Breast epithelium (tissue), 4 donors: Measurements from ENCODE around the gene HDHD5. TPM values are rescaled to one million over a fixed set of nuclear protein-coding genes. Genes with fewer than 3 reads are reported as not detected.

Experiments
- DNase-seq, 2 donors: peaks; one replicate each; pipeline ENCODE4 v3.0.0-alpha.2; 2019; ENCODE audit warnings: low spot score in 2 of 2
- H3K27ac ChIP-seq, 2 donors: fragments of 200-600 bp; sonication (generic) in 1 of 2; one replicate each; pipeline ENCODE4 v1.5.1; 2016 to 2019; ENCODE audit warnings: mild to moderate bottlenecking in 1 of 2
- H3K27me3 ChIP-seq, 2 donors: fragments of 200-600 bp; sonication (generic) in 1 of 2; one replicate each; pipeline versions ENCODE4 v1.5.1 to v1.6.0; 2017 to 2019; ENCODE audit warnings: control low read depth in 1 of 2, mild to moderate bottlenecking in 1 of 2
- H3K36me3 ChIP-seq: fragments of 200-600 bp; one replicate; pipeline ENCODE4 v1.5.1; 2019
- H3K4me1 ChIP-seq, 2 donors: fragments of 200-600 bp; sonication (generic); one replicate each; pipeline ENCODE4 v1.5.1; 2016 to 2019; ENCODE audit warnings: control low read depth in 1 of 2
- H3K4me3 ChIP-seq, 3 donors: fragments of 200-600 bp; sonication (generic); 1 replicate in 2 of 3; 2 replicates in 1 of 3; pipeline ENCODE4 v1.5.1; 2016 to 2019; ENCODE audit warnings: mild to moderate bottlenecking in 3 of 3, moderate library complexity in 2 of 3
- H3K9me3 ChIP-seq, 2 donors: fragments of 200-600 bp; sonication (generic) in 1 of 2; one replicate each; pipeline ENCODE4 v1.5.1; 2016 to 2019; ENCODE audit warnings: control low read depth in 1 of 2
- CTCF ChIP-seq, 3 donors: fragments of 450-650 bp; IDR thresholded peaks; one replicate each; pipeline ENCODE4 v1.5.1; 2016 to 2017; ENCODE audit warnings: antibody characterized with exemption in 3 of 3, mild to moderate bottlenecking in 3 of 3, moderate library complexity in 3 of 3
- POLR2A ChIP-seq: fragments of 450-650 bp; IDR thresholded peaks from one replicate; pipeline ENCODE4 v1.6.1; 2016; ENCODE audit warnings: antibody characterized with exemption, mild to moderate bottlenecking, moderate library complexity
- POLR2AphosphoS5 ChIP-seq, 3 donors: sonication (generic); formaldehyde crosslinking; IDR thresholded peaks; one replicate each; pipeline ENCODE4 v1.6.1; 2017; ENCODE audit warnings: antibody characterized with exemption in 3 of 3
- intact Hi-C: fragments of 100-400 bp; cut with DNase I; formaldehyde crosslinking; loops from one replicate; pipeline ENCODE4 v1.15.1; 2023; ENCODE audit warnings: low total_unique reads
- total RNA-seq, 3 donors: library from RNA; depleted of rRNA; stranded (reverse); fragments of >200 nt; gene quantifications; one replicate each; pipeline ENCODE4 v1.1.0, GENCODE V29; 2016

Gene HDHD5
- total RNA-seq, 3 donors from 2014 or later, result 42.0 to 54.4 (median 53.8) TPM

- Histone ChIP-seq H3K4me3 (no peak overlapping the region), H3K27ac (no peak overlapping the region), H3K4me1 (no peaks in the 10 kb centered on the region), H3K36me3 (peaks cover 6% of the 10 kb centered on the region), H3K27me3 (no peaks in the 10 kb centered on the region), H3K9me3 (no peaks in the 10 kb centered on the region)
- intact Hi-C loops, result no loop called here
- no peak for TF ChIP-seq POLR2AphosphoS5 (IDR thresholded peaks at IDR 0.05)
- no peak for TF ChIP-seq POLR2A
- DNase-seq, result no peak
Observed at GRCh38 chr22:17143826-17144225, 15.3 kb downstream of the HDHD5 start.

GRCh38 chr22:17143101-17143500 is 16.0 kb downstream of the HDHD5 start:
- Histone ChIP-seq H3K36me3 (peaks cover 10% of the 10 kb centered on the region), H3K27me3 (no peaks in the 10 kb centered on the region), H3K4me1 (no peaks in the 10 kb centered on the region), H3K9me3 (no peaks in the 10 kb centered on the region), H3K27ac (no peak overlapping the region), H3K4me3 (no peak overlapping the region)
- TF ChIP-seq POLR2A (no peak), POLR2AphosphoS5 (IDR thresholded peaks at IDR 0.05) (no peak), CTCF (IDR thresholded peaks at IDR 0.05) (no peak)
- no peak for DNase-seq
- intact Hi-C loops, result no loop called here

- intact Hi-C loops, result no loop called here
- Histone ChIP-seq H3K36me3 (peaks cover 12% of the 10 kb centered on the region), H3K4me3 (no peak overlapping the region), H3K27ac (no peak overlapping the region), H3K27me3 (no peaks in the 10 kb centered on the region), H3K4me1 (no peaks in the 10 kb centered on the region), H3K9me3 (no peaks in the 10 kb centered on the region)
- DNase-seq, result no peak
- no peak for TF ChIP-seq POLR2AphosphoS5 (IDR thresholded peaks at IDR 0.05)
- TF ChIP-seq POLR2A, result no peak
- TF ChIP-seq CTCF (IDR thresholded peaks at IDR 0.05), result no peak
Observed at GRCh38 chr22:17140826-17141766, 18.0 kb downstream of the HDHD5 start.

GRCh38 chr22:17140022-17140421 is 19.1 kb downstream of the HDHD5 start:
- DNase-seq, result no peak
- Histone ChIP-seq H3K36me3 (peaks cover 12% of the 10 kb centered on the region), H3K9me3 (no peaks in the 10 kb centered on the region), H3K27me3 (no peaks in the 10 kb centered on the region), H3K27ac (no peak overlapping the region), H3K4me1 (no peaks in the 10 kb centered on the region), H3K4me3 (no peak overlapping the region)
- TF ChIP-seq CTCF (IDR thresholded peaks at IDR 0.05) (no peak), POLR2AphosphoS5 (IDR thresholded peaks at IDR 0.05) (no peak), POLR2A (no peak)
- intact Hi-C loops, result no loop called here

GRCh38 chr22:17138513-17138912 is 20.6 kb downstream of the HDHD5 start:
- Histone ChIP-seq H3K27me3 (no peaks in the 10 kb centered on the region), H3K4me3 (no peak overlapping the region), H3K9me3 (no peaks in the 10 kb centered on the region), H3K4me1 (no peaks in the 10 kb centered on the region), H3K27ac (no peak overlapping the region), H3K36me3 (peaks cover 6% of the 10 kb centered on the region)
- intact Hi-C loops, result no loop called here
- no peak for TF ChIP-seq POLR2A
- TF ChIP-seq POLR2AphosphoS5 (IDR thresholded peaks at IDR 0.05), result no peak
- TF ChIP-seq CTCF (IDR thresholded peaks at IDR 0.05), result no peak
- DNase-seq, result no peak
